PC-3 (cell line): Measurements from ENCODE around the gene HBM.

Source experiments
- CTCF ChIP-seq: fragments of 300-600 bp; sonication (generic); conservative IDR thresholded peaks from 2 replicates; pipeline ENCODE4 v1.5.1; 2017; ENCODE audit warnings: antibody characterized with exemption, low read depth, mild to moderate bottlenecking, low read length
- EZH2 ChIP-seq: fragments of 300-600 bp; sonication (generic); IDR thresholded peaks from one replicate; pipeline ENCODE4 v1.6.1; 2017; ENCODE audit warnings: antibody characterized with exemption, mild to moderate bottlenecking, low read length; ENCODE audit not compliant: unreplicated experiment

GRCh38 chr16:119295-119694, 46.5 kb upstream of the HBM start:
- TF ChIP-seq CTCF, result no peak
- no peak for TF ChIP-seq EZH2
